ENCODE results near the gene SCAI.

SCAI gene

DNA sequence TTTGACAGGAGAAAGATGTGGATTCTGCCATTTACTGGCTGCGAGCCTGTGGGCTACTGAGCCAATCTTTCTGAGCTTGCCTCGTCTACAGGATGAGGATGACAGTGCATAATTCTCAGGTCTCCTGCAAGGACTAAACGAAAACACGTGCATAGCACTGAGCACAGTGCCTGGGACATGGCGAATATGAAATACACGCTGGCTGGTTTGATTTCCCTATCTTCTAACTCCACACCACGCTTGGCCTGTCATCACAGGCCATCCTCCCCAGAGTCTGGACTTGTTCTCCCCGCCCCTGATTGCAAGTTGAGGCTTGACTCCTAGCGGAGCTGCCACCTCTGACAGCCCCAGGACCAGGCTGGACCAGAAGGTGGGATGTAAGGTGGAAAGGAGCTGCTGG lies 243.5 kb downstream of the SCAI start:
- Mint-ChIP-seq H3K9me3 (no peaks in the 10 kb centered on the region), H3K4me3 (no peak overlapping the region), H3K27me3 (no peaks in the 10 kb centered on the region), H3K4me1 (peaks cover 19% of the 10 kb centered on the region), H3K27ac (ENCODE audit: low read depth) (no peak overlapping the region), H3K36me3 (ENCODE audit: insufficient read depth) (peaks cover 32% of the 10 kb centered on the region)
- ATAC-seq (replicated peaks; ENCODE audit: extremely low read depth, poor library complexity, severe bottlenecking): no peak
- no peak for DNase-seq (ENCODE audit: low spot score in 2 of 2)

DNA sequence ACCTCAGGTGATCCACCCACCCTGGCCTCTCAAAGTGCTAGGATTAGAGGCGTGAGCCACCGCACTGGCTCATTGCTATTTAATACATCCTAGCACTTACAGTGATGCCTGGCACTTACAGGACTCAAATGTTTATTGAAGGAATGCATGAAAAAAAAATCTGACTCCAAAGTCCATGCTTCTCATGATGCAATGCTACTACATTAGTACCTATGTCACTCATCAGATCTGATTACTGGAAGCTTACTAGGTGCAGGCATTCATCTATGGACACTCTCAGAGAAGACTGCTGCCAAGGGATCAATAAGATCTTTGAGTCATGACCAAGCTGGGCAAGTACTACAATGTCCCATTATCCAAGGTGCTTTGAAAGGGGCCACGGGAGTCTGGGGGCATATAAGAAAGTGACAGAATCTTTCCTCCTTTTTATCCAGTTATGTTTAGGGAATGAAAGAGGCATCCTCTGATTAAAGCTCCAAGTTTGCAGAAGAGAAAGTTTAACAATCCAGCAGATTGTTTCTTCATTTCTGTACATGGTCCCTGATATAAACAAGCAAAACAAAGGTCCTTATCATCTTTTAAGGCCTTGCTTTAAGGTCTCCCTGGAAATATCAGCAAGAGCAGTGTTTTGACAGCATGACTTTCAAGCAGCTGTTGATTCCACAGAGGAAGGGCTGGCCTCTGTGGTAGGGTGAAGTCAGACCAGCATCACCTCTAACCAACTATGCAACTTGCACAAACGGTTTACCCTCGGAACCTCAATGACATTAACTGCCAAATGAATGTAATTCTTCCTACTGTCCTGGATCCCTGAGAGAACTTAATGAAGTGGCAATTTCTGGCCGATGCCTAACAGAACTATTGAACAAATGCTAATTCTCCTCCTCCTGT lies 245.5 kb downstream of the SCAI start:
- Mint-ChIP-seq H3K9me3 (no peaks in the 10 kb centered on the region), H3K27ac (ENCODE audit: low read depth) (no peak overlapping the region), H3K4me3 (no peak overlapping the region), H3K27me3 (no peaks in the 10 kb centered on the region), H3K36me3 (ENCODE audit: insufficient read depth) (peaks cover 26% of the 10 kb centered on the region), H3K4me1 (peaks cover 19% of the 10 kb centered on the region)
- no peak for DNase-seq (ENCODE audit: low spot score in 2 of 2)
- ATAC-seq (replicated peaks; ENCODE audit: extremely low read depth, poor library complexity, severe bottlenecking): no peak

DNA sequence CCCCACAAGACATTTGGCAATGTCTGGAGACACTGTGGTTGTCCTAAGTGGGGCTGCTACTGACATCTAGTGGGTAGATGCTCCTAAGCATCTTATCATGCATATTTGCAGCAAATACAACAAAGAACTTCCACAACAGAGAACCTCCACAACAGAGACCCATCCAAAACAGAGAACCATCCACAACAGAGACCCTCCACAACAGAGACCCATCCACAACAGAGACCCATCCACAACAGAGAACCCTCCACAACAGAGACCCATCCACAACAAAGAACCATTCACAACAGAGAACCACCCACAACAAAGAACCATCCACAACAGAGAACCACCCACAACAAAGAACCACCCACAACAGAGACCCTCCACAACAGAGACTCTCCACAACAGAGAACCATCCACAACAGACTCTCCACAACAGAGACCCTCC lies 248.6 kb downstream of the SCAI start:
- peaks cover 19% of the 10 kb centered on the region for H3K4me1 Mint-ChIP-seq
- H3K9me3 Mint-ChIP-seq: no peaks in the 10 kb centered on the region
- peak; percentile 67 for ATAC-seq (replicated peaks; ENCODE audit: extremely low read depth, poor library complexity, severe bottlenecking)
- no peaks in the 10 kb centered on the region for H3K27me3 Mint-ChIP-seq
- H3K36me3 Mint-ChIP-seq (ENCODE audit: insufficient read depth): peaks cover 30% of the 10 kb centered on the region
- peak overlapping the region; percentile 47 for H3K27ac Mint-ChIP-seq (ENCODE audit: low read depth)
- H3K4me3 Mint-ChIP-seq: no peak overlapping the region
- DNase-seq (ENCODE audit: low spot score in 2 of 2): peak in 1 of 2 donors; percentile 47

DNA sequence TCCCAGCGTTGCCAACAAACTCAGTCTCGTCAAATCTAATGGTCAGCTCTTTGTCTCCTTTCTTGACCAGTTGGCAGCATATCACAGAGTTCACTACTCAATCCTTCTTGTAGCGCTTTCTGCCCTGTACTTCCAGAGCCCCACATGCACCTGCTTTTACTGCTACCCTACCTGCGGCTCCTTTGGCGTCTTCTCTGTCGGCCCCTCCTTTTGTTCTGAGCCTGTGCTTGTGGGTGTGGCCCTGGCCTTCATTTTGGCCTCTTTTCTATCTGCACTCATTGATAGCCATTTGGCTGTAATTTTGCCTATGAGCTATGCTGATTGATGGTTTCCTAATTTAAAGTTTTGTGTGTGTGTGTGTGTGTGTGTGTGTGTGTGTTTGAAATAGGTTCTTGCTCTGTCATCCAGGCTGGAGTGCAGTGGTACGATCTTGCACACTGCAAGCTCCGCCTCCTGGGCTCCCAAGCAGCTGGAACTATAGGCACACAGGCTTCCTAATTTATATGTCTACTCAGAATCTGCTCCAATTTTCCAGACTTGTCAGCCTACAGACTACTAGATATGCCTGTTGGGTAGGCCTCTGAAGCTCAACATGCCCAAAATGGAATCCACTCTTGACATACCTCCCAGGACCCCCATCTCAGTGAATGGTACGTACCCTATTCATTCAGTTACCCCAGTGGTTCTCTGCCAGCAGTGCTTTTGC lies 249.1 kb downstream of the SCAI start:
- Mint-ChIP-seq H3K4me3 (no peak overlapping the region), H3K36me3 (ENCODE audit: insufficient read depth) (peaks cover 33% of the 10 kb centered on the region), H3K9me3 (no peaks in the 10 kb centered on the region), H3K4me1 (peaks cover 19% of the 10 kb centered on the region), H3K27me3 (no peaks in the 10 kb centered on the region), H3K27ac (ENCODE audit: low read depth) (peak overlapping the region; percentile 47)
- DNase-seq (ENCODE audit: low spot score in 2 of 2): no peak
- ATAC-seq (replicated peaks; ENCODE audit: extremely low read depth, poor library complexity, severe bottlenecking): no peak
